Nephron progenitor cell (in vitro differentiated cells): ENCODE measurements around the gene FKBP4.

Source experiments
- DNase-seq: peaks from one replicate; pipeline ENCODE4 v3.0.0; 2021
- H3K27ac Mint-ChIP-seq: 2 replicates; pipeline ENCODE4 v1.8.0; 2021; ENCODE audit warnings: mild to moderate bottlenecking, moderate library complexity, mixed read lengths
- H3K27me3 Mint-ChIP-seq: 2 replicates; pipeline ENCODE4 v1.8.0; 2021; ENCODE audit warnings: mild to moderate bottlenecking, low read depth, mixed read lengths; ENCODE audit not compliant: poor library complexity
- H3K36me3 Mint-ChIP-seq: 2 replicates; pipeline ENCODE4 v1.8.0; 2021; ENCODE audit warnings: low read depth, mixed read lengths
- H3K4me1 Mint-ChIP-seq: 2 replicates; pipeline ENCODE4 v1.8.0; 2021; ENCODE audit warnings: mixed read lengths
- H3K4me3 Mint-ChIP-seq: 2 replicates; pipeline ENCODE4 v1.8.0; 2021; ENCODE audit warnings: mild to moderate bottlenecking, moderate library complexity, mixed read lengths
- H3K9me3 Mint-ChIP-seq: 2 replicates; pipeline ENCODE4 v1.8.0; 2021; ENCODE audit warnings: mild to moderate bottlenecking, moderate library complexity, mixed read lengths
- CTCF ChIP-seq: fragments of 200-600 bp; sonication (generic); IDR thresholded peaks from 2 replicates; pipeline ENCODE4 v1.5.0; 2021; ENCODE audit warnings: antibody characterized with exemption

The FKBP4 gene

DNA sequence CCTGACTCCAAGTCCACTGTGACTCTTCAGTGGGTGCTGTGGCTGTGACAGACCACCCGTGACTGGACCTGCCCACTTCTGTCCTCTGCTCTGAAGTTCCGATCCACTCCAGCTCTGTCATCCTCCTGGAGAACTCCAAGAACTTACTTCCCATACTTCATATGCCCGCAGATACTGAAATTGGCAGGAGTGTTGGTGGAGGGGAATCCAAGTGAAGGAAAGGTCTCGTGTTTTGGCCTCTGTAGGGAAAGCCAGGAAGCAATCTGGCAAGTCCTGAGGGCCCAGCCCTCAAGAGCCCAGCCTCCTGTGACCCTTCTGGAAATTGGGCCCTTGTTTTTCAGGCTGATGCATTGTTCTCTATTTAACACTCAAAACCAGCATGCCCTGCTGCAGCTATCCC, 22.4 kb upstream of the FKBP4 start:
- Mint-ChIP-seq H3K27ac (no peak overlapping the region), H3K36me3 (no peaks in the 10 kb centered on the region), H3K4me3 (no peak overlapping the region), H3K27me3 (peaks cover 21% of the 10 kb centered on the region), H3K4me1 (peaks cover 16% of the 10 kb centered on the region), H3K9me3 (no peaks in the 10 kb centered on the region)
- TF ChIP-seq CTCF = no peak
- DNase-seq = no peak

GRCh38 chr12:2773199-2773875, 21.4 kb upstream of the FKBP4 start:
- TF ChIP-seq CTCF = no peak
- Mint-ChIP-seq H3K27ac (no peak overlapping the region), H3K27me3 (peaks cover 16% of the 10 kb centered on the region), H3K4me1 (peaks cover 16% of the 10 kb centered on the region), H3K36me3 (no peaks in the 10 kb centered on the region), H3K9me3 (no peaks in the 10 kb centered on the region), H3K4me3 (no peak overlapping the region)
- no peak for DNase-seq

GRCh38 chr12:2775431-2775830, 19.3 kb upstream of the FKBP4 start:
- Mint-ChIP-seq H3K4me3 (no peak overlapping the region), H3K27me3 (peaks cover 18% of the 10 kb centered on the region), H3K4me1 (peaks cover 13% of the 10 kb centered on the region), H3K27ac (no peak overlapping the region), H3K9me3 (no peaks in the 10 kb centered on the region), H3K36me3 (no peaks in the 10 kb centered on the region)
- no peak for TF ChIP-seq CTCF
- no peak for DNase-seq

DNA sequence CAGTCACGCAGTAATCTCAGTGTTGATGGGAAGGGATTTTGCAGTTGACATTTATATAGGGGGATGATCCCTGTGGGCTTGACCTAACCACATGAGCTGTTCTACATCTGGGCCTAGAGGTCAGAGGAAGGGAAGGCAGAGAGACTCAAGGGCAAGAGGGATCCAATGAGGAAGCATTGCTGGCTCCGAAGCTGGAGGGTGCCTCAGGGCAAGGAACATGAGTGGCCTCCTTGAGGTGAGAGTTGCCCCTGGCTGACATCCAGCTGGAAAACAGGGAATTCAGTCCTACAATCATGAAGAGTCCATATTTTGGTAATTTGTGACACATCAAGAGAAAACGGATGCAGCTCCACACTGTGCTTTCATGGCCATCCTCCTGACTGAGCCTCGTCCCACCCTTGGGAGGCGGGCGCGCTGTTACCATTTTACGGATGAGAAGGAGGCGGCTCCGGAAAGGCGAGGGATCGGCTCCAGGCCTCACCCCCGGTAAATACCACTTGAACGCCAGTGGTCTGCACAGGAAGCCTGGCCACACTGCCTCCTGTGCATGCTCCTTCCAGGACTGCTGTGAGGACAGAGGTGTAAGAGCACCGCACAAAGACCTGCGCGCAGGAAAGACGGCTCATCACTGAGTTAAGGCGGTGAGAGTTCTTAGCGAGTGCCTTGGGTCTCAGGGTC, 18.5 kb upstream of the FKBP4 start:
- Mint-ChIP-seq H3K4me3 (no peak overlapping the region), H3K27ac (no peak overlapping the region), H3K4me1 (peaks cover 11% of the 10 kb centered on the region), H3K9me3 (no peaks in the 10 kb centered on the region), H3K36me3 (no peaks in the 10 kb centered on the region), H3K27me3 (peaks cover 18% of the 10 kb centered on the region)
- DNase-seq = no peak
- TF ChIP-seq CTCF = no peak

DNA sequence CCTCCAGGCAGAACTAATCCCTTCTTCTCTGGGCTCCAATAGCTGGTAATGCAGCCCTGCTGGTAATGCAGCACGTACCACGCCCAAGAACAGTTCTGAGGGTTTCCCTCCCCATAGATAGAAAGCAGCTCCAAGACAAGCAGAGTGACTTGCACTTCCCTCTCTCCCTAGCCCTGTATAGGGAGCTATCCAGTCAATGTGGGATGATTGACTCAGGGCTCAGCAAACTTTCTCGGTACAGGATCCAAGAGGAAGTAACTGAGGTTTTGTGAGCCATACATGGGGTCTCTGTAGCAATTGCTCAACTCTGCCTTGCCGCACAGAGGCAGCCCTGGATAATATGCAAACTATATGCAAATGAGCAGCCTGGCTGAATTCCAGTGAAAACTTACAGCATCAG, 15.5 kb upstream of the FKBP4 start:
- H3K9me3 Mint-ChIP-seq = no peaks in the 10 kb centered on the region
- no peak overlapping the region for H3K27ac Mint-ChIP-seq
- H3K4me1 Mint-ChIP-seq = peaks cover 16% of the 10 kb centered on the region
- no peak overlapping the region for H3K4me3 Mint-ChIP-seq
- peaks cover 28% of the 10 kb centered on the region for H3K27me3 Mint-ChIP-seq
- H3K36me3 Mint-ChIP-seq = no peaks in the 10 kb centered on the region
- TF ChIP-seq CTCF = no peak
- DNase-seq = no peak
